ENCODE results near the gene PSMB7.

Gene PSMB7

DNA sequence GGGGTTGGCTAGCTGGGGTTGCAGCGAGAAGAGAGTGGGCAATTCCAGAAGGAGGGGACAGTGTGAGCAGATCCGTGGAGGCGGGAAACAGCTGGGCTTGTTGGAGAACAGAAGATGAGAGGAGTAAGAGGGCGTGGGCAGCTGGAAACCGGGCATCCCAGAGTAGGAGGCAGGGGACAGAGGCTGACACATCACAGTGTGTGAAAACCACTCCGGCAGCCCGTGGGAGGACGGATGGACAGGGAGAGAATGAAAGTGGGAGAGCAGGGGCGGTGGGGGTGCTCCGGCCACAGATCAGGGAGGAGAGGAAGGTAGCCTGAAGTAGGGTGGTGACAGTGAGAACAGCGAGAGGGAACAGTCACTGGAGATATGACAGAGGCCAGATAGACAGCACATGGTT is 8.3 kb upstream of the PSMB7 start:
- TF ChIP-seq, protein P1, sequence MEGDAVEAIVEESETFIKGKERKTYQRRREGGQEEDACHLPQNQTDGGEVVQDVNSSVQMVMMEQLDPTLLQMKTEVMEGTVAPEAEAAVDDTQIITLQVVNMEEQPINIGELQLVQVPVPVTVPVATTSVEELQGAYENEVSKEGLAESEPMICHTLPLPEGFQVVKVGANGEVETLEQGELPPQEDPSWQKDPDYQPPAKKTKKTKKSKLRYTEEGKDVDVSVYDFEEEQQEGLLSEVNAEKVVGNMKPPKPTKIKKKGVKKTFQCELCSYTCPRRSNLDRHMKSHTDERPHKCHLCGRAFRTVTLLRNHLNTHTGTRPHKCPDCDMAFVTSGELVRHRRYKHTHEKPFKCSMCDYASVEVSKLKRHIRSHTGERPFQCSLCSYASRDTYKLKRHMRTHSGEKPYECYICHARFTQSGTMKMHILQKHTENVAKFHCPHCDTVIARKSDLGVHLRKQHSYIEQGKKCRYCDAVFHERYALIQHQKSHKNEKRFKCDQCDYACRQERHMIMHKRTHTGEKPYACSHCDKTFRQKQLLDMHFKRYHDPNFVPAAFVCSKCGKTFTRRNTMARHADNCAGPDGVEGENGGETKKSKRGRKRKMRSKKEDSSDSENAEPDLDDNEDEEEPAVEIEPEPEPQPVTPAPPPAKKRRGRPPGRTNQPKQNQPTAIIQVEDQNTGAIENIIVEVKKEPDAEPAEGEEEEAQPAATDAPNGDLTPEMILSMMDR (IDR thresholded peaks at IDR 0.05; ENCODE audit: insufficient read depth, low read length, poor library complexity, severe bottlenecking), result no peak
- no peak for DNase-seq (ENCODE audit: extremely low read depth, insufficient read length)
- H3K4me3 ChIP-seq (replicated peaks; ENCODE audit: low read depth, low read length), result no peak overlapping the region
- no peaks in the 10 kb centered on the region for H3K27me3 ChIP-seq (replicated peaks; ENCODE audit: control insufficient read depth, insufficient read depth, low read length)
- H3K36me3 ChIP-seq (ENCODE audit: control insufficient read depth, insufficient read depth, low read length), result no peaks in the 10 kb centered on the region

DNA sequence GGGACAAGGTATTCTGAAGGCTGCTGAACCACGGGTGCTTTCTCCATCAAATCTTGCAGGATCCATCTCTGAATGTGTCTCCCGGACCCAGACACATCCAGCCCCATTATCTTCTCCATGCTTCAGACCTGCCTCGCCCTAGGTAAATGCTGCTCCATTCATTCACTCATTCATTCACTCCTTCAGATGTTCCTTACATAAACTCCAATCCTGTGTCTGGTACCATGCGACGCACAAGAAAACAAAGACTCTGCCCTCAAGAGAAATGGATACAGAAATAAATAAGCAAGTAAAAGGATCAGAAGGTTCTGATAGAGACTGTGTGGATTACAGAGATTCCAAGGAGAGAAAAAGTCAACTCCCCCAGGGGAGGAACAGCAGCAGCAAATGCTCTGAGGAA is 7.9 kb upstream of the PSMB7 start:
- Histone ChIP-seq H3K36me3 (ENCODE audit: control insufficient read depth, insufficient read depth, low read length) (no peaks in the 10 kb centered on the region), H3K4me3 (replicated peaks; ENCODE audit: low read depth, low read length) (no peak overlapping the region), H3K27me3 (replicated peaks; ENCODE audit: control insufficient read depth, insufficient read depth, low read length) (no peaks in the 10 kb centered on the region)
- no peak for DNase-seq (ENCODE audit: extremely low read depth, insufficient read length)
- TF ChIP-seq, protein P1 (IDR thresholded peaks at IDR 0.05; ENCODE audit: insufficient read depth, low read length, poor library complexity, severe bottlenecking), result no peak

DNA sequence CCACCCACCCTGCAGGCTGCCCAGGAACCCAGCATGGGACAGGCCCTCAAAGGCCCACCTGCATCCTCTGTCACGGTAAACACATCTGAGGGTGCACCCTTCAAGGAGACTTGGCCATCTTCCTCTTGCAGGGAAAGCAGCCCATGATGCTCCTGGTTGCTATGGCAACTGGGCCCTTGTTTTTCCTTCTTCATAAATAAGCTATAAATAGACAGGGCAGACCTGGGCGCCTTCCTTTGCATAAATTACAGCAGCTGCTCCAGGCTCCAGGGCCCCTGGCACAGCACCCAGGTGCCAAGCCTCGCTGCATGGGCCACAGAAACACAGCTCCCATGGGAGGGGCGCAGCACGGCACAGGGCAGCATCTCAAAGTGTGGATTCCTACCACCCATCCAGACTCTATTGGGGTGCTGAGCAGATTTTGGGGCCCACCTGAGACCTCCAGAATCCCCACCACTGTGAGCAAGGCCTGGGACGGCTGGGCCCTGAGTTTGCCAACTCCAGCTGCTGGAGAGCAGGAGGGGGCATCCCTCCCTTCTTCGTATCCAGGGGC is 5.8 kb upstream of the PSMB7 start:
- Histone ChIP-seq H3K4me3 (replicated peaks; ENCODE audit: low read depth, low read length) (no peak overlapping the region), H3K36me3 (ENCODE audit: control insufficient read depth, insufficient read depth, low read length) (no peaks in the 10 kb centered on the region), H3K27me3 (replicated peaks; ENCODE audit: control insufficient read depth, insufficient read depth, low read length) (no peaks in the 10 kb centered on the region)
- no peak for DNase-seq (ENCODE audit: extremely low read depth, insufficient read length)
- TF ChIP-seq, protein P1 (IDR thresholded peaks at IDR 0.05; ENCODE audit: insufficient read depth, low read length, poor library complexity, severe bottlenecking), result no peak

DNA sequence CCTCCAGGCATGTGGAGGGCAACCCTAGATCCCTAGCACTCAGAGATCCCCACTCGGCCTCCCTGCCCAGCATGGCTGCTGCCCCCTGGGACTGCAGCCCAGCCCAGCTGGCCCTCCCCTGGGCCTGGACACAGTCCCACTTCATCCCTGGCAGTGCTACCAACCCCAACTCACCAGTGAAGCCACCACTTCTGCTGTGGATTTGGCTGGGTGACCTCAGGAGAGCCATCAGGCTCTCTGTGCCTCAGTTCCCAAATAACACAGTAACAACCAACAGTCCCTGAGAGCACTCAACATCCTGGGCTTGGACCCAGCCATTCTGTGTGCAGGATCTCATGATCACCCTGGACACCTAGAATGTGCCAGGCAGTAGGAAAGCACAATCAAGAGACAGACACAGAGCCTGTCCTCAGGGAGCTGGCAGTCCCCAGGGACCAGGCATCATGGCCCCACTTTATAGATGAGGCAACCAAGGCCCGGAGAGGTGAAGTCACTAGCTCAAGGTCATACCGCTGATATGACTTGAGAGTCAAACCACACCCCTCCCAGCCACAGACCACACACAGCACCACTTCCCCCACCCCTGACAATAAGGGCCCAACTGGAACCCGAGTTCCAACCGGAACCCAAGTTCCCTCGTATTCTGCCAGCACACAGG is 4.7 kb upstream of the PSMB7 start:
- DNase-seq (ENCODE audit: extremely low read depth, insufficient read length), result no peak
- Histone ChIP-seq H3K27me3 (replicated peaks; ENCODE audit: control insufficient read depth, insufficient read depth, low read length) (no peaks in the 10 kb centered on the region), H3K36me3 (ENCODE audit: control insufficient read depth, insufficient read depth, low read length) (no peaks in the 10 kb centered on the region), H3K4me3 (replicated peaks; ENCODE audit: low read depth, low read length) (no peak overlapping the region)
- TF ChIP-seq, protein P1 (IDR thresholded peaks at IDR 0.05; ENCODE audit: insufficient read depth, low read length, poor library complexity, severe bottlenecking), result no peak

DNA sequence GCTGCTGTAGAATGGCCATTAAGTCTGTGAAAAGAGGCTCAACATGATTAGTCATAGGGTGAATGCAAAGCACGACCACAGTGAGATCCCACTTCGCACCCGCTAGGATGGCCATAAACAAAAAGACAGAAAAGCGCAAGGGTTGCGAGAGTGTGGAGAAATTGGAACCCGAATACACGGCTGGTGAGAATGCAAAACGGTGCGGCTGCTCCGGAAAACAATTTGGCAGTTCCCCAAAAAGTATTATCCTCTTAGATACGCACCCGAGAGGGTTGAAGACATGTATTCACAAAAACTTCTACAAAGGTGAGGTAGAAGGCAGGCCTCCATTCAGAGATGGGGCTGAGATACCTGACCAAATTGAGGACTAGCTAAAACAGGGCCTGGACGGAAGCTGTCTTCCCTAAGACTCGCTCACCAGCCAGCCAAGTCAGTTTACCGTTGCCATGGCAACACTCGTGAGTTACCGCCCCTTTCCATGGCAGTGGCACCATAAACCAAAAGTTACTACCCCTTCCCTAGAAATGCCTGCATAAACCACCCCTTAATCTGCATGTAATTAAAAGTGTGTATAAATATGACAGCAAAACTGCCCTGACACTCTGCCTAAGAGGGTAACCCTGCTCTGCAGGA is 726 bp upstream of the PSMB7 start:
- no peaks in the 10 kb centered on the region for H3K27me3 ChIP-seq (replicated peaks; ENCODE audit: control insufficient read depth, insufficient read depth, low read length)
- H3K4me3 ChIP-seq (replicated peaks; ENCODE audit: low read depth, low read length), result no peak overlapping the region
- DNase-seq (ENCODE audit: extremely low read depth, insufficient read length), result no peak
- TF ChIP-seq, protein P1 (IDR thresholded peaks at IDR 0.05; ENCODE audit: insufficient read depth, low read length, poor library complexity, severe bottlenecking), result no peak
- H3K36me3 ChIP-seq (ENCODE audit: control insufficient read depth, insufficient read depth, low read length), result peaks cover 10% of the 10 kb centered on the region
